DOHH2 (cell line): ENCODE data around the gene SDS.

Source experiments
- EZH2phosphoT487 ChIP-seq: fragments of 200-600 bp; sonication (generic); IDR thresholded peaks from 2 replicates; pipeline ENCODE4 v1.6.1; 2017; ENCODE audit warnings: borderline replicate concordance, mild to moderate bottlenecking, antibody characterized with exemption, low read length, moderate library complexity, mixed read lengths
- TF ChIP-seq, protein P1 (sequence below): fragments of 200-600 bp; sonication (generic); IDR thresholded peaks from one replicate; pipeline ENCODE4 v1.5.1; 2014; ENCODE audit warnings: antibody characterized with exemption, mild to moderate bottlenecking, low read depth, low read length; ENCODE audit not compliant: poor library complexity, severe bottlenecking

DNA sequence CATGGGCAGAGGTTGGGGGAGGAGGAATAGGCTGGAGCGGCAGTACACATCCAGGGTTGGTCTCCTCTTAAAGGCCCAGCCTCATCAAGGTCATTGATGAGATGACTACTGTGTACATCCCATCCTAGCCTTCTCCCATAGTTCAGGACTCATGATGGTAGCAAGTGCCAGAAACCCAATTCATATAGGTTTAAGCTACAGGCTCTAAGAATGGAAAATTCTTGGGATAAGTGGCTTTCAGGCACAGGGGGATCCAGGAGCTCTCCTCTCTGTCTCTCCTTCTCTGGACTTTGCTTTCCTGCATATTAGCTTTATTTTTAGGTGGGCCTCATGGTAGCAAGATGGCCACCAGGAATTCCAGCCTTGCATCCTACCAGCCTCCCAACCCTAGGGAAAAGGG lies 24.8 kb upstream of the SDS start:
- TF ChIP-seq, protein P1, sequence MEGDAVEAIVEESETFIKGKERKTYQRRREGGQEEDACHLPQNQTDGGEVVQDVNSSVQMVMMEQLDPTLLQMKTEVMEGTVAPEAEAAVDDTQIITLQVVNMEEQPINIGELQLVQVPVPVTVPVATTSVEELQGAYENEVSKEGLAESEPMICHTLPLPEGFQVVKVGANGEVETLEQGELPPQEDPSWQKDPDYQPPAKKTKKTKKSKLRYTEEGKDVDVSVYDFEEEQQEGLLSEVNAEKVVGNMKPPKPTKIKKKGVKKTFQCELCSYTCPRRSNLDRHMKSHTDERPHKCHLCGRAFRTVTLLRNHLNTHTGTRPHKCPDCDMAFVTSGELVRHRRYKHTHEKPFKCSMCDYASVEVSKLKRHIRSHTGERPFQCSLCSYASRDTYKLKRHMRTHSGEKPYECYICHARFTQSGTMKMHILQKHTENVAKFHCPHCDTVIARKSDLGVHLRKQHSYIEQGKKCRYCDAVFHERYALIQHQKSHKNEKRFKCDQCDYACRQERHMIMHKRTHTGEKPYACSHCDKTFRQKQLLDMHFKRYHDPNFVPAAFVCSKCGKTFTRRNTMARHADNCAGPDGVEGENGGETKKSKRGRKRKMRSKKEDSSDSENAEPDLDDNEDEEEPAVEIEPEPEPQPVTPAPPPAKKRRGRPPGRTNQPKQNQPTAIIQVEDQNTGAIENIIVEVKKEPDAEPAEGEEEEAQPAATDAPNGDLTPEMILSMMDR: no peak
- no peak for TF ChIP-seq EZH2phosphoT487
